Measurements from ENCODE around the gene KLHL1.

DNA sequence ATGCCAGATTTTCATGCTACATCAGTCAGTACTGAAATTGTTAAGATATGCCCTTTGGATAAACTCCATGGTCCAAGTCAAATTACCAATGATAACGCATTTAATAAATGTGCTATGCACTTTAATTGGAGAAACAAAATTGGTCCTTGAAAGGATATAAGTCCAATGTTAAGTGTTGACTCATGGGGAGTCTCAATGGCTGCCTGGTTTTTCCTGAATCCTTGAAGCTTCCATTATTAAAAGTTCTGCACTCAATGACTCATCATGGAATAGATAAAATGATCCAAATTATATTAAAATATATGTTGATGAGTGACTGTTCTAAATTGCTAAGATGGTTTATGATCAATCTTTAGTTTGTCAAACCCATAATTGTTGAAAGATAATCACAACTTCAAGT, 346.7 kb downstream of the KLHL1 start:
- TF ChIP-seq, protein P1, sequence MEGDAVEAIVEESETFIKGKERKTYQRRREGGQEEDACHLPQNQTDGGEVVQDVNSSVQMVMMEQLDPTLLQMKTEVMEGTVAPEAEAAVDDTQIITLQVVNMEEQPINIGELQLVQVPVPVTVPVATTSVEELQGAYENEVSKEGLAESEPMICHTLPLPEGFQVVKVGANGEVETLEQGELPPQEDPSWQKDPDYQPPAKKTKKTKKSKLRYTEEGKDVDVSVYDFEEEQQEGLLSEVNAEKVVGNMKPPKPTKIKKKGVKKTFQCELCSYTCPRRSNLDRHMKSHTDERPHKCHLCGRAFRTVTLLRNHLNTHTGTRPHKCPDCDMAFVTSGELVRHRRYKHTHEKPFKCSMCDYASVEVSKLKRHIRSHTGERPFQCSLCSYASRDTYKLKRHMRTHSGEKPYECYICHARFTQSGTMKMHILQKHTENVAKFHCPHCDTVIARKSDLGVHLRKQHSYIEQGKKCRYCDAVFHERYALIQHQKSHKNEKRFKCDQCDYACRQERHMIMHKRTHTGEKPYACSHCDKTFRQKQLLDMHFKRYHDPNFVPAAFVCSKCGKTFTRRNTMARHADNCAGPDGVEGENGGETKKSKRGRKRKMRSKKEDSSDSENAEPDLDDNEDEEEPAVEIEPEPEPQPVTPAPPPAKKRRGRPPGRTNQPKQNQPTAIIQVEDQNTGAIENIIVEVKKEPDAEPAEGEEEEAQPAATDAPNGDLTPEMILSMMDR (IDR thresholded peaks at IDR 0.05): no peak
- TF ChIP-seq TCF7L2 (IDR thresholded peaks at IDR 0.05; ENCODE audit: low read depth, low read length): no peak

Measured in Panc1 (cell line).